ENCODE results near the gene KRT5.

Gene KRT5

DNA sequence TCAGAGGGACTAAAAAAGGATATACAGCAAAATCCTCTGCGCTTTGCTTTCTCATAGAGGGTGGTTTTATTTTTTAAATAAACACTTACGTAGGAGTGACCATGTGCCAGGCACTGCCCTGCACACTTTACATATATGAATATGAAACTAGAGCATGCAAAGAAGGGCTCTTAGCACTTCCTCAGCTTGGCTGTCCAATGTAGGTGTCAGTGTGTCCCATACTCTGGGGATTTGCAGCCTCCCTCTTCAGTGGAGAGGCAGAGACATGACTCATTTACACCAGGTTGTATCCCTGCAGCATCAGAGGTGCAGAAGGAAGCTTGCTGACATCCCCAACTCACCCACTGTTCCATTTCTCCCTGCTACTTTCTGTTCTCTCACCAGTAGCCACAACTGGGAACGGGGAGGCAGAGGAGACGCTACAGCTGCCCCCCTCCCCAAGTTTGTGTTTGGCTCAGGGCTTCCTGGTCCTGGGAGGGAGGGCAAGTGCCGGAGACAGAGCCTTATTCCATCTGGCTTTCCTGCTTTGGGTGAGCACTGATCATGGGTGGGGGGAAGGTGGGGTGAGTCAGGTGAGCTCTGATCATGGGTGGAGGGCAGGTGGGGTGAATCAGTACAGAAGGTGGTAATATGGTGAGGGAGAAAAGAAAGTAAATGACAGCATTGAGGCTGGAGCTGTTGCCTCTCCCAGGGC, 4.9 kb upstream of the KRT5 start:
- no peak for TF ChIP-seq ZFX (IDR thresholded peaks at IDR 0.05)
- TF ChIP-seq, protein P1, sequence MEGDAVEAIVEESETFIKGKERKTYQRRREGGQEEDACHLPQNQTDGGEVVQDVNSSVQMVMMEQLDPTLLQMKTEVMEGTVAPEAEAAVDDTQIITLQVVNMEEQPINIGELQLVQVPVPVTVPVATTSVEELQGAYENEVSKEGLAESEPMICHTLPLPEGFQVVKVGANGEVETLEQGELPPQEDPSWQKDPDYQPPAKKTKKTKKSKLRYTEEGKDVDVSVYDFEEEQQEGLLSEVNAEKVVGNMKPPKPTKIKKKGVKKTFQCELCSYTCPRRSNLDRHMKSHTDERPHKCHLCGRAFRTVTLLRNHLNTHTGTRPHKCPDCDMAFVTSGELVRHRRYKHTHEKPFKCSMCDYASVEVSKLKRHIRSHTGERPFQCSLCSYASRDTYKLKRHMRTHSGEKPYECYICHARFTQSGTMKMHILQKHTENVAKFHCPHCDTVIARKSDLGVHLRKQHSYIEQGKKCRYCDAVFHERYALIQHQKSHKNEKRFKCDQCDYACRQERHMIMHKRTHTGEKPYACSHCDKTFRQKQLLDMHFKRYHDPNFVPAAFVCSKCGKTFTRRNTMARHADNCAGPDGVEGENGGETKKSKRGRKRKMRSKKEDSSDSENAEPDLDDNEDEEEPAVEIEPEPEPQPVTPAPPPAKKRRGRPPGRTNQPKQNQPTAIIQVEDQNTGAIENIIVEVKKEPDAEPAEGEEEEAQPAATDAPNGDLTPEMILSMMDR (conservative IDR thresholded peaks at IDR 0.05), result no peak
- H3K27ac ChIP-seq, result no peak overlapping the region

DNA sequence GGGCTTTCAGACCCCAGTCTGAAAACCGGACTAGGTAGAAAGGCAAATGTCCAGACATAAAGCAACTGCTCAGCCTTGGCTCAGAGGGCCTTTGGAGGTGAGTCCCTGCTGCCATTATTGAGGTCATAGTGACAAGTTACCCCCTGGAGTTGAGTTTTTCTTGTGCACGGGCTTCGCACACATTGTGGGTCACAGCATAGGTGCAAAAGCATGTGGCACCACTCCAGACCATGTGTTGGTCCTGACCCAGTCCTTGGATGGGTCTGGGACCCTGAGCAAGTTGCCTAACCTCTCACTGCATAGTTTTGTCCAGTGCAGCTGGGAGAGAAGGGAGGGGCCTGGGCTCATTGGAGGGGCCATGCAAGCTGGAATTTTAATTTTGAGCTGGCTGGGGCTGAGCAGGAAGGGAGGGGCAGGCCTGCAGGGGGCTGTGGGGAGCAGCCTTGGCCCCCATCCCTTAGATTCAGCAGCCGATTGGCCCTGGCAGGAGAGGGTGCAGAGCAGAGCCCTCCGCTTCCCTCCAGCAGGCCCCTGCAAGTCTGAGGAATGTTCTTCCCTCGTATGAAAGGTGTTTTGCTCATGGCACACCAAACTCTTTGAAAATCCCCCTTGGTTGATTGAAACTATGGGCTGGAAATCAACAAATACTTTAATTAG, 4.2 kb upstream of the KRT5 start:
- TF ChIP-seq, protein P1 (conservative IDR thresholded peaks at IDR 0.05), result no peak
- TF ChIP-seq ZFX (IDR thresholded peaks at IDR 0.05), result no peak
- H3K27ac ChIP-seq, result no peak overlapping the region

DNA sequence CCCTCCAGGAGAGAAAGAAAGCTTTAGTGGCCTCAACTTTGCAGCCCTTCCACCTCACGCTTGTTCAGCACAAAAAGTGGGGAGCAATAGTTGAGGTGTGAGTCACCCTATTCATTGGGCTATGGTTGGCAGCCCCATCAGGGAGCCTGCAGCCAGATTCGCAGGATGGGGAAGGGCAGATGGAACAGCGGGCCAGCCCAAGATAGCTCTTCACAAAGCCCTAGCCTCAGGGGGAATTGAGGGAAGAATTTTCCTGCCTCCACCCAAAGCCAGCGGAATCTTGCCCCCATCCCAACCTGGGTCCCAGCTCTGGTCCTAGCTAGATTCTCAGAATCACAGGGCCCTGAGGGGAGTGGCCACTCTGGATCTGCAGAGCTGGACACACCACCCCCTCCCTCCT, 3.6 kb upstream of the KRT5 start:
- H3K27ac ChIP-seq, result no peak overlapping the region
- TF ChIP-seq, protein P1 (conservative IDR thresholded peaks at IDR 0.05), result no peak
- no peak for TF ChIP-seq ZFX (IDR thresholded peaks at IDR 0.05)

DNA sequence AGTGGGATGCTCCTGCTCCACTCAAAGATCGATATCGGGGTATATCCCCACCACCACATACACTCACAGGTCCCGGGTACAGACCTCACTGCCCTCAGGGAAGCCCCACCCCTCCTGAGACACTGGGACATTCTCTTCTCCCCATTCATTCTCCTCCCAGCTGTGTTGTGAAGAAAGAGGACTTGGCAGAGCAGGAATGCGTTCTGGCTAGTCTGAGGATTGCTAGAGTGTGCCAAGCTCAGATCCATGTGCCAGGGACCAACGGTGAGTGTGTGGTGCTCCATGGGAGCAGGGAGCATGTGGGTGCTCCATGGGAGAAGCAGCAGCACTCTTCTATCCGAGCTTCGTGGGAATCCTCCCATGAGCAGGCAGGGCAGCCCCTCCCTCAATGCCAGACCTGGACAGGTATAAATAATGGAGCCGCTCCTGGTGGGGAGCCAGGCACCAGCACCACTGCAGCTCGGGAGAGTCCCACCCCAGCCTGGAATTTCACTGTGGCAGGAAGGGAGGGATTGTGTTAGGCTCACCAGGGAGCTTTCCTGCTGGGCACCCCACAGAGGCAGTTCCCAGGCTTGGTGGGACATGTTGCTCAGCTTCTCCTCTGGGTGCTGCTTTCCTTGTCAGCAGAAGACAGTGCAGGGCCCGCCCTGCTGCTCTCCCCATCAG, 2.3 kb upstream of the KRT5 start:
- TF ChIP-seq, protein P1 (conservative IDR thresholded peaks at IDR 0.05), result no peak
- TF ChIP-seq ZFX (IDR thresholded peaks at IDR 0.05), result no peak
- no peak overlapping the region for H3K27ac ChIP-seq

DNA sequence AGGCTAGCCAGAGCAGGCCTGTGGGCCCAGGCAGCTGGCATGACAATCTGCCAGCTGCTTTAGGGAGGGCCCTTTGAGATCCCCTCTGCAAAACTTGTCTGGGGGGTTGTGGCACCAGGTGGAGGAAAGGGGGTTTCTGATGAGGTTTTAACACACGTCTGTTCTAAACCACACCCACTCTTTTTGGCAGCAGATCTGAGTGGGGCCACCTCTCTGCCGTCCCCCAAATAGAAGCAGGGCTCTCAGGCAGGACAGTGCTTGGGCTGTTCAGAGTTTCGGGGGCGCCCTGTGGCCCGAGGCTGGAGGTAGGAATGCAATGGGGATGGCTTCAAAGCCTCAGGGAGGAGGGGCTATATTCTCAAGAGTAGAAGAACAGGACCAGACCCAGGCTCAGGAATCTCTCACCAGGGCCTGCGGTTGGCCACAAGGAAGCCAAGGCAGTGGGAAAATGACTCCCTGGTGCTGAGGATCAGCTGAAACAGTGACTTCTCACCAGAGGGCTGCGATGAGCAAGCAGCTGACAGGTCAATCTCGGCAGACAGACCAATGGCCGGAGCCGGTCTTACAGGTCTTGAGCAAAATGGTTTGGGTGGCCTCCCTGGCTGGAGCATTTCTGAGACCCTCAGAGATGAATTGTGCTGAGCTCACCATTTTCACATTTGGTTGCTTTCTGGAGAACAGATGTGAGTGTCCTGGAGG, 1.5 kb upstream of the KRT5 start:
- H3K27ac ChIP-seq, result no peak overlapping the region

DNA sequence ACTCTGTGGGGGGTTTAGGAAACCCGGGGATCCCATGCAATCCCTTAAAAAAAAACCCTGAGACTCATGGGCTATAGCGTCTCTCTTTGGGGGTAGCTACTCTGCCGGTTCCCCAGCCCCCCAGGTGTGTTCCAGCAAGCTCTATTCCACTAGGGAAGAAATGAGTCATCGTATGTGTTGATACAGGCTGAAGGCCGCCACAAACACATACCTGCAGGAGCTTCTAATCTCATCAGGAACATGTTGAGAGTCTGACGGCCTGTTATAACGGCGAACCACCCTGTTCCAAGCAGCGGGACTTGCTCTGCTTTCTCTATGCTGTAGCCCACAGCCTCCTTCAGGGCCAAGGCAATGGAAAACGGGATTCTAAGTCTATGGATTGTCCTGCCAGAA, 977 bp upstream of the KRT5 start:
- H3K27ac ChIP-seq, result no peak overlapping the region
- no peak for TF ChIP-seq ZFX (IDR thresholded peaks at IDR 0.05)
- TF ChIP-seq, protein P1 (conservative IDR thresholded peaks at IDR 0.05), result no peak

More for the DNA sequence above, 1.5 kb upstream of the KRT5 start:
- TF ChIP-seq, protein P1 (conservative IDR thresholded peaks at IDR 0.05), result no peak

DNA sequence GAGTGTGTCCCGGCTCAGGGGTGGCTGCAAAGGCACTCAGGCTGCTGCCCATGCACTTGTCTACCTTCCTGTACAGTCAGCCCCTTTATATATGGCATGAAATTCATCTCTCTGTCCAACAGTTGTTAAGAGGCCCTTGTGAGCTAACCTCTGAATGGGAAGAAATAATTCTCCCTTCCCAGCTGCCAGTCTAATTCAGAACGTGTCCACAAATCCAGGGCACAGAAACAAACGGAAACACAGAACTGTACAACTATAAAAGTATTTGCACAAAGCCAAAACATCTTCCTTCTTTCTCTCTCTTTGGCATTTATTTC, 849 bp downstream of the KRT5 start:
- no peak overlapping the region for H3K27ac ChIP-seq
- no peak for TF ChIP-seq ZFX (IDR thresholded peaks at IDR 0.05)
- TF ChIP-seq, protein P1 (conservative IDR thresholded peaks at IDR 0.05), result no peak
